SH-SY5Y (cell line): ENCODE data around the gene GRIN2A.

Experiments
- GATA2 ChIP-seq: IDR thresholded peaks from 2 replicates; pipeline ENCODE4 v1.6.1; 2011; ENCODE audit warnings: mild to moderate bottlenecking, low read depth, low read length
- GATA3 ChIP-seq: IDR thresholded peaks from 2 replicates; pipeline ENCODE4 v1.6.1; 2011; ENCODE audit warnings: low read depth, mild to moderate bottlenecking, low read length, moderate library complexity

DNA sequence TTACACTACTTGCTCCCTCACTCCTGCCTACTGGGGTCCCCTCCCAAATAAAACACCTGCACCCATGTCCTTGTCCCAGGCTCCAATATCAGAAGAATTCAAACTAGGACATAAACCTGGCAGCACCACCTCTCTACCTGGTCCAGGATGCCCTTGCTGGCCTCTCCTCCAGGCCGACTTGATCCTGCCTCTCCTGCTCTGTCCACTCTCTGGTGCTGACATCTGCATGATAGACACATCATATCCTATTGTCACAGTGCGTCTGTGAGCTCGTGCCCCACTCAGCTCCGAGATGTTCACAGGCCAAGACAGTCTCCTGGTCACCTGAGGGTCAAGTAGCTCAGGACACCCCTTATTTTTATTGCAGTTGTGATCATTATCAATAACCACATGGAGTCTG, 31.5 kb upstream of the GRIN2A start:
- TF ChIP-seq GATA3 (no peak), GATA2 (no peak)
